Measurements from ENCODE around the gene ARHGAP40.

The ARHGAP40 gene

DNA sequence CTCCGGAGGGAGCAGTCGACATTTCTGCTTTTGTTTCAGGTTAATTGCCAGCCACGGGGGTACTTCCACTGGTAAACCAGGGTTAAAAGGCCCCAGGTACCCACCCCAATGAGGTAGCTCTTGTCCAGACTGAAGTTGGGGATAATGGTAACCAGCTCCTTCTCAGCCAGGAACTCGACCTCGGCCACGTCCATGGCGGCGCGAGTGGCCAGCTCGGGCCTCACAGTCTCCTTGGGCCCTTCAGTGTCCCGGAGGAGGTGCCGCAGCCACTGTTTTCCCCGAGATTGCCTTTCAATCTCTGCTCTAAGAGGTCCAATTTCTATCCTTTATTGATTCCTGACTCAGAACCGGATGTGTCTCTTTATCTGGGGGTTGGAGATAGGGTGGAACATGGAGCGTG is 13.7 kb downstream of the ARHGAP40 start:
- H3K27me3 ChIP-seq (ENCODE audit: control insufficient read depth, insufficient read depth, low read length): no peaks in the 10 kb centered on the region
- H3K4me2 ChIP-seq (ENCODE audit: low read length): no peak overlapping the region
- H3K9me3 ChIP-seq (ENCODE audit: control insufficient read depth, low read length): no peaks in the 10 kb centered on the region

DNA sequence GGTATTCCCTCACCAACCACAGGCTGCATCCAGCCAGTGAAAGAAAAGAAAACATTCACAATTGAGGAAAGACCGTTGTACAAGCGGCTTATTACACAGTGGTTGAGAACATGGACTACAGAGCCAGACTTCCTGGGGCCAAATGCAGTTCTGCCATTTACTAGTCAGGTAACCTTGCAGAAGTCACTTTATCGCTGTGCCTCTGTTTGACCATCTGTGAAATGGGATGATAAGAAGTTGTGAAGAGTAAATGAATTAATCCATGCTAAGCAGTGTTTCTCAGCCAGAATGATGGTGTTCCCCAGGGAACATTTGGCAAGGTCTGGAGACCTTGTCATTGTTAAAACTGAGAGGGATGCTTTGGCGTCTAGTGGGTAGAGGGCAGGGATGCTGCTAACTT is 14.8 kb downstream of the ARHGAP40 start:
- no peaks in the 10 kb centered on the region for H3K36me3 ChIP-seq (ENCODE audit: control insufficient read depth, insufficient read depth, low read length)
- TF ChIP-seq, protein P1, sequence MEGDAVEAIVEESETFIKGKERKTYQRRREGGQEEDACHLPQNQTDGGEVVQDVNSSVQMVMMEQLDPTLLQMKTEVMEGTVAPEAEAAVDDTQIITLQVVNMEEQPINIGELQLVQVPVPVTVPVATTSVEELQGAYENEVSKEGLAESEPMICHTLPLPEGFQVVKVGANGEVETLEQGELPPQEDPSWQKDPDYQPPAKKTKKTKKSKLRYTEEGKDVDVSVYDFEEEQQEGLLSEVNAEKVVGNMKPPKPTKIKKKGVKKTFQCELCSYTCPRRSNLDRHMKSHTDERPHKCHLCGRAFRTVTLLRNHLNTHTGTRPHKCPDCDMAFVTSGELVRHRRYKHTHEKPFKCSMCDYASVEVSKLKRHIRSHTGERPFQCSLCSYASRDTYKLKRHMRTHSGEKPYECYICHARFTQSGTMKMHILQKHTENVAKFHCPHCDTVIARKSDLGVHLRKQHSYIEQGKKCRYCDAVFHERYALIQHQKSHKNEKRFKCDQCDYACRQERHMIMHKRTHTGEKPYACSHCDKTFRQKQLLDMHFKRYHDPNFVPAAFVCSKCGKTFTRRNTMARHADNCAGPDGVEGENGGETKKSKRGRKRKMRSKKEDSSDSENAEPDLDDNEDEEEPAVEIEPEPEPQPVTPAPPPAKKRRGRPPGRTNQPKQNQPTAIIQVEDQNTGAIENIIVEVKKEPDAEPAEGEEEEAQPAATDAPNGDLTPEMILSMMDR (IDR thresholded peaks at IDR 0.05): no peak
- H3K4me3 ChIP-seq (ENCODE audit: low read depth, low read length): no peak overlapping the region
- no peaks in the 10 kb centered on the region for H3K27me3 ChIP-seq (ENCODE audit: control insufficient read depth, insufficient read depth, low read length)
- H2AFZ ChIP-seq: no peak overlapping the region
- no peak overlapping the region for H3K27ac ChIP-seq
- no peaks in the 10 kb centered on the region for H3K4me1 ChIP-seq
- H3K9me3 ChIP-seq (ENCODE audit: control insufficient read depth, low read length): no peaks in the 10 kb centered on the region
- H3K9ac ChIP-seq: no peak overlapping the region
- H3K4me2 ChIP-seq (ENCODE audit: low read length): no peak overlapping the region
- H3K79me2 ChIP-seq: no peaks in the 10 kb centered on the region

More for the DNA sequence above, 13.7 kb downstream of the ARHGAP40 start:
- no peaks in the 10 kb centered on the region for H3K36me3 ChIP-seq (ENCODE audit: control insufficient read depth, insufficient read depth, low read length)
- no peaks in the 10 kb centered on the region for H3K4me1 ChIP-seq
- no peak overlapping the region for H3K4me3 ChIP-seq (ENCODE audit: low read depth, low read length)
- no peaks in the 10 kb centered on the region for H3K79me2 ChIP-seq
- no peak overlapping the region for H3K9ac ChIP-seq
- no peak overlapping the region for H2AFZ ChIP-seq
- TF ChIP-seq, protein P1 (IDR thresholded peaks at IDR 0.05): no peak
- H3K27ac ChIP-seq: no peak overlapping the region

DNA sequence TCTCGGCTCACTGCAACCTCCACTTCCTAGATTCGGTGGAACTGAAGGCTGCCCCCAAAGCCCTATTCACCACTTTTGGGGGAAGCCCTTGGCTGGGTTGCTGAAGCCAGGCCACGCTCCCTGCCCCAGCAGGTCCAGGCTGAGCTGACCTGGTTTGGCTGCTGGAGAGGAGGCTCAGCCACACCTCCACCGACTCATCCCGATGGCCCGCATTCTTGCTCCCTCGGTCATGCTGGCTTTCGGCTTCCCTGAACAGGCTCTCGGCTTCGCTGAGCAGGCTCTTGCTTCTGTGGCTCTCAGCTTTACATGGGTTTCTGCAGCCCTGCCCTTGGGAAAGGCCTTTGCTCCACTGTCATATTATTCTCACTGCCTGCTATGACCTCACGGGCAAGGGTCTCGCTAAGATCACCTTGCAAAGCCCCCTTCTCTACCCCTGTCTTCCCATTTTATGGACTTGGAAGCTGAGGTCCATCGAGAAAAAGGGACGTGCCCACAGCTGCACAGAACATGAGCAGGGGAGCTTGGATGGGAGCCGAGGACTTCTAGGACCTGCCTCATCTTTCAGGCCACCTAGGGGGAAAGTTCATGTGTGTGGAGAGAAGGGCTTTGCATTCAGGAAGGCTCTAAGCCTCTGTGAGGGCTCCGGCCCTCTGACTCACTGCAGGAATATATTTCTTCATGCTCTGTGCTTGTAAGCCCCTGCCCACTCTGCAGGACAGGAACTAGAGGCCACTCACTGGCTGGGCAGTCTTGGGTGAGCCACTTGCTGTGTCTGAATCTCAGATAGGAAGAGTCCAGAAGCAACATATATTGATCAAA is 15.6 kb downstream of the ARHGAP40 start:
- Histone ChIP-seq H2AFZ (no peak overlapping the region), H3K9ac (no peak overlapping the region), H3K4me3 (ENCODE audit: low read depth, low read length) (no peak overlapping the region), H3K4me1 (no peaks in the 10 kb centered on the region), H3K27me3 (ENCODE audit: control insufficient read depth, insufficient read depth, low read length) (no peaks in the 10 kb centered on the region), H3K4me2 (ENCODE audit: low read length) (no peak overlapping the region), H3K27ac (no peak overlapping the region), H3K36me3 (ENCODE audit: control insufficient read depth, insufficient read depth, low read length) (no peaks in the 10 kb centered on the region), H3K9me3 (ENCODE audit: control insufficient read depth, low read length) (no peaks in the 10 kb centered on the region), H3K79me2 (no peaks in the 10 kb centered on the region)
- TF ChIP-seq, protein P1 (IDR thresholded peaks at IDR 0.05): no peak

DNA sequence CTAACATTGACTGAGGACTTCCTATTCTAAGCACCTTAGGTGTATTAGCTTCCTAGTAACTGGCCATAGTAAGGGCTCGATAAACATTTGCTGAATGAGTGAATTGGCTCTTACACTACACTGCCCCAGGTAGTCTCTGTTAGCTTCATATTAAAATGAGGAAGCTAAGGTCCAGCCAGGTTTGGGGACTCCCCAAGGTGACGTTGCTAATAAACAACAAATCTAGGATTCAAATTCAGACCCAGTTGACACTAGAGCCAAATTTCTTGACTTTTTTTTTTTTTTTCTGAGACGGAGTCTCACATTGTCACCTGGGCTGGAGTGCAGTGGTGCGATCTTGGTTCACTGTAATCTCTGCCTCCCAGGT is 16.2 kb downstream of the ARHGAP40 start:
- no peaks in the 10 kb centered on the region for H3K9me3 ChIP-seq (ENCODE audit: control insufficient read depth, low read length)
- H3K4me1 ChIP-seq: no peaks in the 10 kb centered on the region
- H3K9ac ChIP-seq: no peak overlapping the region
- H3K36me3 ChIP-seq (ENCODE audit: control insufficient read depth, insufficient read depth, low read length): no peaks in the 10 kb centered on the region
- no peak overlapping the region for H2AFZ ChIP-seq
- no peak overlapping the region for H3K4me3 ChIP-seq (ENCODE audit: low read depth, low read length)
- TF ChIP-seq, protein P1 (IDR thresholded peaks at IDR 0.05): no peak
- H3K4me2 ChIP-seq (ENCODE audit: low read length): no peak overlapping the region
- H3K27me3 ChIP-seq (ENCODE audit: control insufficient read depth, insufficient read depth, low read length): no peaks in the 10 kb centered on the region
- H3K79me2 ChIP-seq: no peaks in the 10 kb centered on the region
- H3K27ac ChIP-seq: no peak overlapping the region

DNA sequence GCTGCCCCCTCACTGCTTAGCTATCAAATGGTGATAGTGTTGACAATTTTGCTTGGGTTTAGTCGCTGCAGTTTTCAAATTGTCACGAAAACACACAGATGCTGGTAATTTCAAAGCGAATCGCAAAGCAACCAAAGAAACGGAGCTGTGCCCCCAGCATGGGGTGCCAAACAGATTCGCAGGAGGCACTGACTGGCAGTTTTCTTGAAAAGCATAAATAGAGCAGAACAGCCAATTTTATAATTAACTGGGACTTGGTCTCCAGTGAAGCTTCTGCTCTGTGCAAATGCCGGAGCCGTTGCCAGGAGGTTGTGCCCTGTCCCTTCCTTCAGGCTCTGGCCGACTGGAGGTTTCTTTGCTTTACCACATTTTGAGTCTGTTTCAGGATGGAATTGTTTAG is 18.8 kb downstream of the ARHGAP40 start:
- no peak overlapping the region for H3K9ac ChIP-seq
- TF ChIP-seq, protein P1 (IDR thresholded peaks at IDR 0.05): no peak
- H2AFZ ChIP-seq: no peak overlapping the region
- H3K4me2 ChIP-seq (ENCODE audit: low read length): no peak overlapping the region
- no peaks in the 10 kb centered on the region for H3K4me1 ChIP-seq
- no peak overlapping the region for H3K4me3 ChIP-seq (ENCODE audit: low read depth, low read length)
- H3K27me3 ChIP-seq (ENCODE audit: control insufficient read depth, insufficient read depth, low read length): no peaks in the 10 kb centered on the region
- H3K27ac ChIP-seq: no peak overlapping the region
- no peaks in the 10 kb centered on the region for H3K36me3 ChIP-seq (ENCODE audit: control insufficient read depth, insufficient read depth, low read length)
- H3K79me2 ChIP-seq: no peaks in the 10 kb centered on the region
- H3K9me3 ChIP-seq (ENCODE audit: control insufficient read depth, low read length): no peaks in the 10 kb centered on the region
